Measurements from ENCODE around the gene GAPVD1. TPM values are rescaled to one million over a fixed set of nuclear protein-coding genes. Genes with fewer than 3 reads are reported as not detected.
A peak's percentile ranks its signal among the peaks of the same experiment; 100 is the strongest.

GAPVD1 gene, protein sequence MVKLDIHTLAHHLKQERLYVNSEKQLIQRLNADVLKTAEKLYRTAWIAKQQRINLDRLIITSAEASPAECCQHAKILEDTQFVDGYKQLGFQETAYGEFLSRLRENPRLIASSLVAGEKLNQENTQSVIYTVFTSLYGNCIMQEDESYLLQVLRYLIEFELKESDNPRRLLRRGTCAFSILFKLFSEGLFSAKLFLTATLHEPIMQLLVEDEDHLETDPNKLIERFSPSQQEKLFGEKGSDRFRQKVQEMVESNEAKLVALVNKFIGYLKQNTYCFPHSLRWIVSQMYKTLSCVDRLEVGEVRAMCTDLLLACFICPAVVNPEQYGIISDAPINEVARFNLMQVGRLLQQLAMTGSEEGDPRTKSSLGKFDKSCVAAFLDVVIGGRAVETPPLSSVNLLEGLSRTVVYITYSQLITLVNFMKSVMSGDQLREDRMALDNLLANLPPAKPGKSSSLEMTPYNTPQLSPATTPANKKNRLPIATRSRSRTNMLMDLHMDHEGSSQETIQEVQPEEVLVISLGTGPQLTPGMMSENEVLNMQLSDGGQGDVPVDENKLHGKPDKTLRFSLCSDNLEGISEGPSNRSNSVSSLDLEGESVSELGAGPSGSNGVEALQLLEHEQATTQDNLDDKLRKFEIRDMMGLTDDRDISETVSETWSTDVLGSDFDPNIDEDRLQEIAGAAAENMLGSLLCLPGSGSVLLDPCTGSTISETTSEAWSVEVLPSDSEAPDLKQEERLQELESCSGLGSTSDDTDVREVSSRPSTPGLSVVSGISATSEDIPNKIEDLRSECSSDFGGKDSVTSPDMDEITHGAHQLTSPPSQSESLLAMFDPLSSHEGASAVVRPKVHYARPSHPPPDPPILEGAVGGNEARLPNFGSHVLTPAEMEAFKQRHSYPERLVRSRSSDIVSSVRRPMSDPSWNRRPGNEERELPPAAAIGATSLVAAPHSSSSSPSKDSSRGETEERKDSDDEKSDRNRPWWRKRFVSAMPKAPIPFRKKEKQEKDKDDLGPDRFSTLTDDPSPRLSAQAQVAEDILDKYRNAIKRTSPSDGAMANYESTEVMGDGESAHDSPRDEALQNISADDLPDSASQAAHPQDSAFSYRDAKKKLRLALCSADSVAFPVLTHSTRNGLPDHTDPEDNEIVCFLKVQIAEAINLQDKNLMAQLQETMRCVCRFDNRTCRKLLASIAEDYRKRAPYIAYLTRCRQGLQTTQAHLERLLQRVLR (N-terminal part only)
- total RNA-seq (2016; rRNA removed; fragmentation: Illumina TruSeq; extraction: Trizol) (33.2 and 47.0 TPM in 2 replicates), polyA plus RNA-seq (2011; rRNA removed) (9.4 and 11.1 TPM in 2 replicates), polyA minus RNA-seq (2011; rRNA and poly(A)+ RNA removed; ENCODE audit: low replicate concordance) (22.4 and 55.2 TPM in 2 replicates), Bru-seq, nascent RNA (percentile 70 among the genes with signal in this experiment), BruChase-seq, experiment 1, labeled RNA remaining after a 6-hour chase (percentile 82 among the genes with signal in this experiment), BruChase-seq, experiment 2, labeled RNA remaining after a 2-hour chase (percentile 77 among the genes with signal in this experiment)
- total RNA-seq (2016; cell fraction: cytosol; rRNA removed; fragmentation: Illumina TruSeq; extraction: Trizol; ENCODE audit: low read depth), result 14.6 and 17.1 TPM in 2 replicates
- total RNA-seq (2016; cell fraction: insoluble cytoplasmic fraction; rRNA removed; fragmentation: Illumina TruSeq; extraction: Trizol), result 32.1 and 41.4 TPM in 2 replicates
- 14.1 and 14.7 TPM in 2 replicates for total RNA-seq (2016; cell fraction: membrane; rRNA removed; fragmentation: Illumina TruSeq; extraction: Trizol)
- 39.6 and 45.1 TPM in 2 replicates for total RNA-seq (2016; cell fraction: nucleus; rRNA removed; fragmentation: Illumina TruSeq; extraction: Trizol)
- polyA plus RNA-seq (2011; cell fraction: cytosol; rRNA removed), result 4.5 and 7.1 TPM in 2 replicates
- 15.4 and 18.2 TPM in 2 replicates for polyA plus RNA-seq (2011; cell fraction: nucleus; rRNA removed)
- polyA plus RNA-seq (2012), result 14.1 and 14.6 TPM in 2 replicates
- 0.40 and 0.53 TPM in 2 replicates for polyA plus RNA-seq (2016; cell fraction: cytosol; fragmentation: Illumina TruSeq; extraction: Trizol; ENCODE audit: low read depth)
- polyA plus RNA-seq (2016; cell fraction: insoluble cytoplasmic fraction; fragmentation: Illumina TruSeq; extraction: Trizol; ENCODE audit: low read depth), result 16.0 and 18.1 TPM in 2 replicates
- polyA plus RNA-seq (2016; cell fraction: membrane; fragmentation: Illumina TruSeq; extraction: Trizol; ENCODE audit: low read depth), result 1.4 and 1.7 TPM in 2 replicates
- polyA plus RNA-seq (2016; cell fraction: nucleus; fragmentation: Illumina TruSeq; extraction: Trizol; ENCODE audit: insufficient read depth, low read depth), result 21.3 and 26.6 TPM in 2 replicates
- 24.6 and 33.5 TPM in 2 replicates for polyA minus RNA-seq (2011; cell fraction: cytosol; rRNA and poly(A)+ RNA removed)
- polyA minus RNA-seq (2011; cell fraction: nucleus; rRNA and poly(A)+ RNA removed), result 59.9 and 66.5 TPM in 2 replicates
- long read RNA-seq, experiment 1, partial matches to known transcripts, result 8 of 15 reads
- long read RNA-seq, experiment 1, other reads (novel, unspliced or antisense), result 7 of 15 reads
- long read RNA-seq, experiment 2, full-length matches to known transcripts, result 2 of 30 reads
- long read RNA-seq, experiment 2, partial matches to known transcripts, result 4 of 30 reads
- long read RNA-seq, experiment 2, other reads (novel, unspliced or antisense), result 24 of 30 reads

DNA sequence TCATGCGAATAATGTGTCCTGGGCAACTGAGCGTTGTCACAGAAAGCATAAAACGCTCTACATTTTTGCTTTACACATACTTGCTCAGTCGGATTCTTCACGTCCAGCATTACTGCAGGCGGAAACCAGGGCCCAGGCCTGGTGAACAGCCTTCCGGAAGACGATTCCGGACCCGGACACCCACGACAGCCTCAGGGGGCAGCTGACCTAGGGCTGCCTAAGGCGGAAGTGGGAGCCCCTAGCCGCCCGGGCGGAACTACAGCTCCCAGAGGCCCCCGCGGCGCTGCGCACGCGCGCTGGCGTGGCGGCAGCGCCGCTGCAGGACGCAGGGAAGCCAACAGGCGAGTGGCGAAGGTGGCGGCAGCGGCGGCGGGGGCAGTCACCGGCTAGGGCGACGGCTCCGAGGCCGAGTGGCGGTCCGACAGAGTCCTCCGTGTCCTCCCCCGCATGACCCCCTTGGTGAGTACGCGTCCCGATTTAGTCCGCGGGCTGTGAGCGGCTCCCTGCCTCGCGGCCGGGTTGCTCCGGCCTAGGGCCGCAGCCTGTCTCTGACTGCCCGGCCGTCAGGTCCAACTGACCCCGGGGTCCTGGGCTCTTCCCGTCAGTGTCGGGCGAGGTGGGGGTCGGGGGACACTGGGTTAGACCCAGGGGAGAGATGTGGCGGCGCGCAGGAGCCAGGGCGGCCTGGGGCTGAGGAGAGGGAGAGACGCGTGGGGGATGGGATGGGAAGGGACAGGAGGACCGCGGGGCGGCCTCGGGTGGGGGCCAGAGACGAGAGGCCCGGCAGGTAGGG lies at the start of gene GAPVD1:
TSS of gene GAPVD1 (plus strand) at position 326 of the 793 bp plus-strand sequence. CDS start 37,096 bp downstream, outside the sequence.
- ATAC-seq (peak; percentile 98), DNase-seq (ENCODE audit: low spot score) (peak; percentile 93), FAIRE-seq (no peak)
- H3K4me2 ChIP-seq (ENCODE audit: low read depth, low read length), result peak within 1 kb of the TSS; percentile 97
- H3K9me3 ChIP-seq (ENCODE audit: low read length), result no peaks in the 10 kb centered on the region
- H2AFZ ChIP-seq (ENCODE audit: low read length), result peak within 1 kb of the TSS; percentile 96
- BruUV-seq (replicated peaks), result no TSS peak
- H4K20me1 ChIP-seq (ENCODE audit: insufficient read depth, low read length), result peaks cover 6% of the 10 kb centered on the region
- whole genome bisulfite sequencing (ENCODE audit: low lambda C conversion rate), result 6% methylated on average over 20 of the region's 72 CpGs
- H3K9ac ChIP-seq (ENCODE audit: insufficient read depth, low read depth, low read length), result peak within 1 kb of the TSS; percentile 88
- peaks cover 43% of the 10 kb centered on the region for H3K79me2 ChIP-seq (ENCODE audit: insufficient read depth, low read length)
- intact Hi-C loops (cut with micrococcal nuclease; ENCODE audit: unreplicated experiment), result loop anchor here (1.0 kb wide), 2 partner anchors 20 to 36 kb away; partner anchors contain the start of gene HSPA5
- peak within 1 kb of the TSS; percentile 83 to 99 (median 87) for H3K4me3 ChIP-seq (replicated peaks in 1 of 3; ENCODE audit: insufficient read depth in 1 of 3, low read depth in 2 of 3, low read length in 3 of 3)
- in situ Hi-C loops (cut with HindIII; ENCODE audit: extremely low pct_ligation_motif_present, low pct_unique_long_range_greater_than_20kb), result no loop called here
- H3K4me1 ChIP-seq (ENCODE audit: insufficient read depth, low read length), result peaks cover 54% of the 10 kb centered on the region
- H3K27me3 ChIP-seq (ENCODE audit: control insufficient read depth in 1 of 2, insufficient read depth in 2 of 2, low read length in 2 of 2), result no peaks in the 10 kb centered on the region
- peak within 1 kb of the TSS; percentile 94 for H3K27ac ChIP-seq (ENCODE audit: extremely low read length, insufficient read depth, low read length)
- H3K36me3 ChIP-seq (replicated peaks in 1 of 2; ENCODE audit: control insufficient read depth in 1 of 2, insufficient read depth in 2 of 2, low read length in 2 of 2), result peaks cover 0 to 3% of the 10 kb centered on the region in 2 experiments; a peak in 1 of 5 replicates
- ChIA-PET CTCF (ENCODE audit: low intra/inter-chr PET ratio, low total read pairs) (no interaction called here), POLR2A (interaction anchor here (0.7 to 5.0 kb wide), 13 partner anchors 11 to 155 kb away, joined by 3 to 73 read pairs (median 4); partner anchors contain the start of gene HSPA5)
- TF ChIP-seq HIC2 (CRISPR knock-in tag; IDR thresholded peaks at IDR 0.05; ENCODE audit: low read depth) (0 out of 2 replicates have a peak, but pooled peaks have one; percentile 30), ATRX (CRISPR knock-in tag; IDR thresholded peaks at IDR 0.05; ENCODE audit: borderline replicate concordance) (no peak), TAF1 (CRISPR knock-in tag; IDR thresholded peaks at IDR 0.05) (peak; percentile 63; the same call in 1 of the 2 replicates)
- TF ChIP-seq, protein P1, sequence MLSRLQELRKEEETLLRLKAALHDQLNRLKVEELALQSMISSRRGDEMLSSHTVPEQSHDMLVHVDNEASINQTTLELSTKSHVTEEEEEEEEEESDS (CRISPR knock-in tag; IDR thresholded peaks at IDR 0.05; ENCODE audit: borderline replicate concordance), result no peak
